ENCODE measurements around the gene IKZF3.

Gene IKZF3

GRCh38 chr17:39863918-39864746, at the start of gene IKZF3 (continued):
- peak; percentile 54 for TF ChIP-seq ZNF335 (tag by site-specific recombination; conservative IDR thresholded peaks at IDR 0.05)
- TF ChIP-seq ZNF214 (tag by site-specific recombination; IDR thresholded peaks at IDR 0.05; ENCODE audit: borderline replicate concordance) = no peak
- TF ChIP-seq ZNF629 (tag by site-specific recombination; IDR thresholded peaks at IDR 0.05) = peak; percentile 35; the same call in 1 of the 2 replicates
- TF ChIP-seq REST (tag by site-specific recombination; IDR thresholded peaks at IDR 0.05) = no peak
- TF ChIP-seq ZFHX2 (tag by site-specific recombination; conservative IDR thresholded peaks at IDR 0.05) = no peak
- no peak for TF ChIP-seq SCRT1 (tag by site-specific recombination; IDR thresholded peaks at IDR 0.05; ENCODE audit: borderline replicate concordance)
- peak; percentile 84 for TF ChIP-seq ZFP69B (tag by site-specific recombination; IDR thresholded peaks at IDR 0.05)
- TF ChIP-seq PRDM10 (tag by site-specific recombination; IDR thresholded peaks at IDR 0.05) = no peak
- no peak for TF ChIP-seq BCL11B (tag by site-specific recombination; IDR thresholded peaks at IDR 0.05; ENCODE audit: low read depth)
- peak; percentile 71; the same call in 1 of the 2 replicates for TF ChIP-seq ZBTB20 (tag by site-specific recombination; IDR thresholded peaks at IDR 0.05)
- TF ChIP-seq, protein P1, sequence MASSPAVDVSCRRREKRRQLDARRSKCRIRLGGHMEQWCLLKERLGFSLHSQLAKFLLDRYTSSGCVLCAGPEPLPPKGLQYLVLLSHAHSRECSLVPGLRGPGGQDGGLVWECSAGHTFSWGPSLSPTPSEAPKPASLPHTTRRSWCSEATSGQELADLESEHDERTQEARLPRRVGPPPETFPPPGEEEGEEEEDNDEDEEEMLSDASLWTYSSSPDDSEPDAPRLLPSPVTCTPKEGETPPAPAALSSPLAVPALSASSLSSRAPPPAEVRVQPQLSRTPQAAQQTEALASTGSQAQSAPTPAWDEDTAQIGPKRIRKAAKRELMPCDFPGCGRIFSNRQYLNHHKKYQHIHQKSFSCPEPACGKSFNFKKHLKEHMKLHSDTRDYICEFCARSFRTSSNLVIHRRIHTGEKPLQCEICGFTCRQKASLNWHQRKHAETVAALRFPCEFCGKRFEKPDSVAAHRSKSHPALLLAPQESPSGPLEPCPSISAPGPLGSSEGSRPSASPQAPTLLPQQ (tag by site-specific recombination; IDR thresholded peaks at IDR 0.05) = peak; percentile 90
- TF ChIP-seq ZNF501 (tag by site-specific recombination; IDR thresholded peaks at IDR 0.05) = no peak
- peak; percentile 20; the same call in 1 of the 2 replicates for TF ChIP-seq GLIS2 (tag by site-specific recombination; IDR thresholded peaks at IDR 0.05)
- TF ChIP-seq ZSCAN16 (tag by site-specific recombination; IDR thresholded peaks at IDR 0.05) = no peak
- peak; percentile 8; the same call in 1 of the 2 replicates for TF ChIP-seq ZNF654 (tag by site-specific recombination; IDR thresholded peaks at IDR 0.05; ENCODE audit: low read depth)
- peak; percentile 71; the same call in 1 of the 2 replicates for TF ChIP-seq MZF1 (tag by site-specific recombination; IDR thresholded peaks at IDR 0.05; ENCODE audit: borderline replicate concordance)
- TF ChIP-seq, protein P2, sequence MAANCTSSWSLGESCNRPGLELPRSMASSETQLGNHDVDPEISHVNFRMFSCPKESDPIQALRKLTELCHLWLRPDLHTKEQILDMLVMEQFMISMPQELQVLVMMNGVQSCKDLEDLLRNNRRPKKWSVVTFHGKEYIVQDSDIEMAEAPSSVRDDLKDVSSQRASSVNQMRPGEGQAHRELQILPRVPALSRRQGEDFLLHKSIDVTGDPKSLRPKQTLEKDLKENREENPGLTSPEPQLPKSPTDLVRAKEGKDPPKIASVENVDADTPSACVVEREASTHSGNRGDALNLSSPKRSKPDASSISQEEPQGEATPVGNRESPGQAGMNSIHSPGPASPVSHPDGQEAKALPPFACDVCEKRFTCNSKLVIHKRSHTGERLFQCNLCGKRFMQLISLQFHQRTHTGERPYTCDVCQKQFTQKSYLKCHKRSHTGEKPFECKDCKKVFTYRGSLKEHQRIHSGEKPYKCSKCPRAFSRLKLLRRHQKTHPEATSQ (tag by site-specific recombination; IDR thresholded peaks at IDR 0.05) = no peak
- TF ChIP-seq, protein P3, sequence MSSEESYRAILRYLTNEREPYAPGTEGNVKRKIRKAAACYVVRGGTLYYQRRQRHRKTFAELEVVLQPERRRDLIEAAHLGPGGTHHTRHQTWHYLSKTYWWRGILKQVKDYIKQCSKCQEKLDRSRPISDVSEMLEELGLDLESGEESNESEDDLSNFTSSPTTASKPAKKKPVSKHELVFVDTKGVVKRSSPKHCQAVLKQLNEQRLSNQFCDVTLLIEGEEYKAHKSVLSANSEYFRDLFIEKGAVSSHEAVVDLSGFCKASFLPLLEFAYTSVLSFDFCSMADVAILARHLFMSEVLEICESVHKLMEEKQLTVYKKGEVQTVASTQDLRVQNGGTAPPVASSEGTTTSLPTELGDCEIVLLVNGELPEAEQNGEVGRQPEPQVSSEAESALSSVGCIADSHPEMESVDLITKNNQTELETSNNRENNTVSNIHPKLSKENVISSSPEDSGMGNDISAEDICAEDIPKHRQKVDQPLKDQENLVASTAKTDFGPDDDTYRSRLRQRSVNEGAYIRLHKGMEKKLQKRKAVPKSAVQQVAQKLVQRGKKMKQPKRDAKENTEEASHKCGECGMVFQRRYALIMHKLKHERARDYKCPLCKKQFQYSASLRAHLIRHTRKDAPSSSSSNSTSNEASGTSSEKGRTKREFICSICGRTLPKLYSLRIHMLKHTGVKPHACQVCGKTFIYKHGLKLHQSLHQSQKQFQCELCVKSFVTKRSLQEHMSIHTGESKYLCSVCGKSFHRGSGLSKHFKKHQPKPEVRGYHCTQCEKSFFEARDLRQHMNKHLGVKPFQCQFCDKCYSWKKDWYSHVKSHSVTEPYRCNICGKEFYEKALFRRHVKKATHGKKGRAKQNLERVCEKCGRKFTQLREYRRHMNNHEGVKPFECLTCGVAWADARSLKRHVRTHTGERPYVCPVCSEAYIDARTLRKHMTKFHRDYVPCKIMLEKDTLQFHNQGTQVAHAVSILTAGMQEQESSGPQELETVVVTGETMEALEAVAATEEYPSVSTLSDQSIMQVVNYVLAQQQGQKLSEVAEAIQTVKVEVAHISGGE (tag by site-specific recombination; conservative IDR thresholded peaks at IDR 0.05; ENCODE audit: low read depth) = peak; percentile 34; the same call in 1 of the 2 replicates
- TF ChIP-seq OSR2 (tag by site-specific recombination; IDR thresholded peaks at IDR 0.05) = no peak
- no peak for TF ChIP-seq HOXC10 (CRISPR knock-in tag; IDR thresholded peaks at IDR 0.05)
- TF ChIP-seq KLF1 (tag by site-specific recombination; IDR thresholded peaks at IDR 0.05) = no peak
- no peak for TF ChIP-seq ZNF521 (tag by site-specific recombination; IDR thresholded peaks at IDR 0.05)
- TF ChIP-seq ZNF548 (tag by site-specific recombination; IDR thresholded peaks at IDR 0.05) = no peak
- TF ChIP-seq ZNF558 (tag by site-specific recombination; IDR thresholded peaks at IDR 0.05) = no peak
- TF ChIP-seq GLIS1 (tag by site-specific recombination; IDR thresholded peaks at IDR 0.05) = peak; percentile 50
- TF ChIP-seq ZBTB17 (tag by site-specific recombination; IDR thresholded peaks at IDR 0.05) = peak; percentile 66
